Endodermal cell (in vitro differentiated cells): ENCODE measurements around the gene PRLH. TPM values are rescaled to one million over a fixed set of nuclear protein-coding genes. Genes with fewer than 3 reads are reported as not detected.

ENCODE experiments used
- DNase-seq: peaks from one replicate; pipeline ENCODE4 v3.0.0-alpha.2; 2017
- H3K27ac ChIP-seq: 2 replicates; pipeline ENCODE4 v1.5.1; 2013; ENCODE audit warnings: mild to moderate bottlenecking, low read depth, low read length, moderate library complexity
- H3K27me3 ChIP-seq: 2 replicates; pipeline ENCODE4 v1.6.1; 2013; ENCODE audit warnings: mild to moderate bottlenecking, low read length, moderate library complexity; ENCODE audit not compliant: insufficient read depth, control insufficient read depth, poor library complexity, severe bottlenecking
- H3K36me3 ChIP-seq: 2 replicates; pipeline ENCODE4 v1.7.0; 2013; ENCODE audit warnings: mild to moderate bottlenecking, low read length, moderate library complexity; ENCODE audit not compliant: control insufficient read depth, insufficient read depth
- H3K4me1 ChIP-seq: one replicate; pipeline ENCODE4 v1.7.0; 2013; ENCODE audit warnings: low read length; ENCODE audit not compliant: control insufficient read depth, insufficient read depth
- H3K4me3 ChIP-seq: 2 replicates; pipeline ENCODE4 v1.5.1; 2013; ENCODE audit warnings: mild to moderate bottlenecking, low read length, moderate library complexity
- H3K9ac ChIP-seq: 2 replicates; pipeline ENCODE4 v1.6.1; 2013; ENCODE audit warnings: mild to moderate bottlenecking, low read length, moderate library complexity; ENCODE audit not compliant: poor library complexity, severe bottlenecking; ENCODE audit errors: extremely low read depth
- H3K9me3 ChIP-seq: 2 replicates; pipeline ENCODE4 v1.6.1; 2013; ENCODE audit warnings: mild to moderate bottlenecking, low read length, moderate library complexity; ENCODE audit not compliant: control insufficient read depth
- H3K27ac Mint-ChIP-seq: 2 replicates; pipeline ENCODE4 v1.8.0; 2020; ENCODE audit warnings: mixed read lengths
- H3K27me3 Mint-ChIP-seq: 2 replicates; pipeline ENCODE4 v1.8.0; 2021; ENCODE audit warnings: mild to moderate bottlenecking, mixed read lengths; ENCODE audit not compliant: insufficient read depth
- H3K36me3 Mint-ChIP-seq: 2 replicates; pipeline ENCODE4 v1.8.0; 2020; ENCODE audit warnings: low read depth, mixed read lengths
- H3K4me1 Mint-ChIP-seq: 2 replicates; pipeline ENCODE4 v1.8.0; 2020; ENCODE audit warnings: mixed read lengths
- H3K4me3 Mint-ChIP-seq: 2 replicates; pipeline ENCODE4 v1.8.0; 2020; ENCODE audit warnings: mild to moderate bottlenecking, moderate library complexity, mixed read lengths
- H3K9me3 Mint-ChIP-seq: 2 replicates; pipeline ENCODE4 v1.8.0; 2020; ENCODE audit warnings: mild to moderate bottlenecking, mixed read lengths
- WGBS, 2 experiments: methylation state at CpG; one replicate each; pipeline versions ENCODE4 v1.1.5 to v1.1.7; 2013; ENCODE audit warnings: missing lambda C conversion rate in 2 of 2, mixed read lengths in 1 of 2; ENCODE audit not compliant: insufficient coverage in 1 of 2, insufficient read length in 1 of 2; 5-methylcytosine and 5-hydroxymethylcytosine counted together
- total RNA-seq, 2 donors: library from RNA; stranded (reverse); fragmentation: NEBNext Ultra II Directional in 1 of 2; extraction: Animal tissue kit (Norgen Biotek cat#: 25700) in 1 of 2; gene quantifications; 2 replicates in 1 of 2; 3 replicates in 1 of 2; pipeline ENCODE4 v1.2.1, GENCODE V29; 2021
- TF ChIP-seq, protein P1 (sequence below): fragments of 200-600 bp; sonication (generic); conservative IDR thresholded peaks from 2 replicates; pipeline ENCODE4 v1.5.0; 2021; ENCODE audit warnings: antibody characterized with exemption, mild to moderate bottlenecking

Gene PRLH
- total RNA-seq, 2 donors from 2014 or later: not detected

DNA sequence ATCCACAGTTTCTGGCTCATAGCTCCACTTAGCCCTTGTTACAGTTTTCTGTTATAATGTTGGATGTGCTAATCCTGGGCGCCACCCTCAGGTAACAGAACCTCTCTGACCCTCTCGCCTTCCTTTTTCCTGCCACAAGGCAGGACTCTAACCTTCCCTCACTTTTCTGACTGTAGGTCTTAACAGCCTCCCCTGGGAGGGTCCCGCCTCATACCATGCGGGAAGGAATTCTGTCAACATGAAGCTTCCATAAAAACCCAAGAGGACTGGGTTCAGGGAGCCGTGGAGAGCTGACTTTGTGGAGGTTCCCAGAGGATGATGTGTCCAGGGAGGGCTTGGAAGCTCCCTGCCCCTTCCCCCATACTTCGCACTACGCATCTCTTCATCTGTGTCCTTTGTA lies 36.0 kb downstream of the PRLH start:
- peaks cover 33% of the 10 kb centered on the region for H3K4me1 ChIP-seq
- no peak overlapping the region for H3K9ac ChIP-seq
- Mint-ChIP-seq H3K27me3 (no peaks in the 10 kb centered on the region), H3K4me1 (peaks cover 63% of the 10 kb centered on the region), H3K4me3 (peak overlapping the region; percentile 2), H3K9me3 (peaks cover 34% of the 10 kb centered on the region), H3K36me3 (peaks cover 24% of the 10 kb centered on the region), H3K27ac (peak overlapping the region; percentile 92)
- 77 to 94% methylated on average over 3 to 7 of the region's 7 CpGs for WGBS, 2 experiments
- no peaks in the 10 kb centered on the region for H3K27me3 ChIP-seq
- no peak overlapping the region for H3K27ac ChIP-seq
- peak overlapping the region; percentile 73 for H3K4me3 ChIP-seq
- peaks cover 37% of the 10 kb centered on the region for H3K36me3 ChIP-seq
- TF ChIP-seq, protein P1, sequence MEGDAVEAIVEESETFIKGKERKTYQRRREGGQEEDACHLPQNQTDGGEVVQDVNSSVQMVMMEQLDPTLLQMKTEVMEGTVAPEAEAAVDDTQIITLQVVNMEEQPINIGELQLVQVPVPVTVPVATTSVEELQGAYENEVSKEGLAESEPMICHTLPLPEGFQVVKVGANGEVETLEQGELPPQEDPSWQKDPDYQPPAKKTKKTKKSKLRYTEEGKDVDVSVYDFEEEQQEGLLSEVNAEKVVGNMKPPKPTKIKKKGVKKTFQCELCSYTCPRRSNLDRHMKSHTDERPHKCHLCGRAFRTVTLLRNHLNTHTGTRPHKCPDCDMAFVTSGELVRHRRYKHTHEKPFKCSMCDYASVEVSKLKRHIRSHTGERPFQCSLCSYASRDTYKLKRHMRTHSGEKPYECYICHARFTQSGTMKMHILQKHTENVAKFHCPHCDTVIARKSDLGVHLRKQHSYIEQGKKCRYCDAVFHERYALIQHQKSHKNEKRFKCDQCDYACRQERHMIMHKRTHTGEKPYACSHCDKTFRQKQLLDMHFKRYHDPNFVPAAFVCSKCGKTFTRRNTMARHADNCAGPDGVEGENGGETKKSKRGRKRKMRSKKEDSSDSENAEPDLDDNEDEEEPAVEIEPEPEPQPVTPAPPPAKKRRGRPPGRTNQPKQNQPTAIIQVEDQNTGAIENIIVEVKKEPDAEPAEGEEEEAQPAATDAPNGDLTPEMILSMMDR: no peak
- DNase-seq: peak; percentile 75
- H3K9me3 ChIP-seq: peaks cover 23% of the 10 kb centered on the region

DNA sequence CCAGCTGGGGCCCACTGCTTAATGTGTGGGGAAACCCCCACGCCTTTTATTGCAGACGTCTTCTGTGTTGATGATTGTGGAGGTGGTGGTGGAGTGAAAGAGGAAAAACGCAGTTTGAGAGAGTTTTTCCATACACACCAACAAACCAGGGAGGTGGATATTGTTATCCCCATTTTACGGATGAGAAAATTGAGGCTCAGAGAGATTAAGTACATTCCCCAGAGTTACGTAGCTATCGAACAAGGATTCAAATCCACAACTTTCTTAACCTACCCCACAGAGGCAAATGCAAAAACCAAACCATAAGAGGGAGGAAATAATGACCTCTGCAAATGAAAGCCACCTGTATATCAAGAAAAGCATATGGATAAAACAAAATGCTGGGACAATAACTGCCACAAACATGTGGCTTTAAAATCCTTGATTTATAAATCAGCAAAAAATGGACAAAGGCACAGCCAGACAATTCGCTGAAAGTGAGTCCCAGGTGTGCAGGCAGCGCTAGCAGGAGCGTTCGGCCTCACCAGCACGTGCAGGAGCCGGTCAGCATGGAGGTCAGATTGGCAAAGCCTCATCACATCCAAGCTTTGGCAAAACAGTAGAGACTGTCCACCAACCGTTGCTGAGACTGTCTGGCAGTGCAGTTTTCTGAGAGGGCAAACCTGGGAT lies 36.8 kb downstream of the PRLH start:
- peaks cover 31% of the 10 kb centered on the region for H3K36me3 Mint-ChIP-seq
- H3K27ac Mint-ChIP-seq: peak overlapping the region; percentile 92
- WGBS, 2 experiments: 88 to 92% methylated on average over 8 to 13 of the region's 13 CpGs
- Histone ChIP-seq H3K4me3 (peak overlapping the region; percentile 73), H3K27ac (no peak overlapping the region), H3K4me1 (peaks cover 33% of the 10 kb centered on the region), H3K36me3 (peaks cover 37% of the 10 kb centered on the region), H3K27me3 (no peaks in the 10 kb centered on the region), H3K9ac (peak overlapping the region; percentile 45), H3K9me3 (peaks cover 23% of the 10 kb centered on the region)
- DNase-seq: no peak
- peaks cover 42% of the 10 kb centered on the region for H3K9me3 Mint-ChIP-seq
- TF ChIP-seq, protein P1: no peak
- peak overlapping the region; percentile 47 for H3K4me3 Mint-ChIP-seq
- peaks cover 58% of the 10 kb centered on the region for H3K4me1 Mint-ChIP-seq
- H3K27me3 Mint-ChIP-seq: no peaks in the 10 kb centered on the region

DNA sequence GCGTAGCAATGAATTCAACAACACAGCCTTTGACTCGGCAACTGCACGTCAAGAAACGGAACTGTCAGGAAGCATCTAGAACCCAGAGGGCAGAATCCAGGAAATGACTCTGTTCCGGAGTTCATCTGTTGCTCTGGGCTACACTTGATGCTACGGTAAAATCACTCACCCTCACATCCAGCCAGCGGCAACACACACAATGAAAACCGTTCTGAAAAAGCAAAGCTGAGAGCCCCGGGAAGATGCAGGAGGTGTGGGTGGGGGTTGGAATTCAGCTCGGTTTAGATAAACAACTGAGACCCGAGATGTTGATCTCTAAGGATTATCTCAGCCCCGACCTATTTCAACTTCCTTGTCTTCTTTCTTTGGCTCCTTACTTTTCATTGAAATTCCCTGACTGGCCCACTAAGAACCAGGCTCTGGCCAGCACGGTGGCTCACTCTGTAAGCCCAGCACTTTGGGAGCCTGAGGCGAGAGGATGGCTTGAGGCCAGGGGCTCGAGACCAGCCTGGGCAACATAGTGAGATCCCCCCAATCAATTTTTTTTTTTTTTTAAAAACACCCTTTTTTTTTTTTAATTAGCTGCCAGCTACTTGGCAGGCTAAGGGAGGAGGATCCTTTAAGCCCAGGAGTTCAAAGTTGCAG lies 37.5 kb downstream of the PRLH start:
- peaks cover 37% of the 10 kb centered on the region for H3K36me3 ChIP-seq
- WGBS, 2 experiments: 38 to 76% methylated on average over 5 to 15 of the region's 15 CpGs
- peaks cover 48% of the 10 kb centered on the region for H3K9me3 Mint-ChIP-seq
- peaks cover 23% of the 10 kb centered on the region for H3K9me3 ChIP-seq
- H3K27me3 Mint-ChIP-seq: no peaks in the 10 kb centered on the region
- peak overlapping the region; percentile 92 for H3K27ac Mint-ChIP-seq
- H3K9ac ChIP-seq: peak overlapping the region; percentile 45
- H3K4me1 ChIP-seq: peaks cover 33% of the 10 kb centered on the region
- peak overlapping the region; percentile 47 for H3K4me3 Mint-ChIP-seq
- TF ChIP-seq, protein P1: no peak
- no peak overlapping the region for H3K27ac ChIP-seq
- peak overlapping the region; percentile 73 for H3K4me3 ChIP-seq
- H3K4me1 Mint-ChIP-seq: peaks cover 54% of the 10 kb centered on the region
- H3K27me3 ChIP-seq: no peaks in the 10 kb centered on the region
- H3K36me3 Mint-ChIP-seq: peaks cover 35% of the 10 kb centered on the region
- DNase-seq: peak; percentile 85
